GM12878 (cell line): ENCODE data around the gene FXYD7.

Experiments used
- BACH1 ChIP-seq: fragments of 450-650 bp; IDR thresholded peaks from 2 replicates; pipeline ENCODE4 v1.6.1; 2017; ENCODE audit warnings: mild to moderate bottlenecking, borderline replicate concordance
- BRCA1 ChIP-seq: IDR thresholded peaks from 2 replicates; pipeline ENCODE4 v1.6.1; 2011; ENCODE audit warnings: low read depth, low read length, improper control_type of control experiment
- CHD1 ChIP-seq: IDR thresholded peaks from 2 replicates; pipeline ENCODE4 v1.6.1; 2012; ENCODE audit warnings: low read depth, low read length, improper control_type of control experiment
- CHD2 ChIP-seq: IDR thresholded peaks from 2 replicates; pipeline ENCODE4 v1.6.1; 2011; ENCODE audit warnings: low read depth, low read length, improper control_type of control experiment, borderline replicate concordance
- NR2C2 ChIP-seq: IDR thresholded peaks from 2 replicates; pipeline ENCODE4 v1.6.1; 2011; ENCODE audit warnings: borderline replicate concordance, low read depth; ENCODE audit not compliant: control insufficient read depth, insufficient read length
- POLR2A ChIP-seq: IDR thresholded peaks from 2 replicates; pipeline ENCODE4 v1.6.1; 2011; ENCODE audit warnings: low read depth, mild to moderate bottlenecking, low read length
- ZBTB33 ChIP-seq: fragments of 450-650 bp; IDR thresholded peaks from 2 replicates; pipeline ENCODE4 v1.6.1; 2017; ENCODE audit warnings: mild to moderate bottlenecking
- ZNF217 ChIP-seq: fragments of 450-650 bp; IDR thresholded peaks from 2 replicates; pipeline ENCODE4 v1.6.1; 2017; ENCODE audit warnings: antibody characterized with exemption, mild to moderate bottlenecking
- ZNF274 ChIP-seq: IDR thresholded peaks from one replicate; pipeline ENCODE4 v1.8.0; 2011; ENCODE audit not compliant: insufficient read length, insufficient read depth
- TF ChIP-seq, protein P1 (sequence below), 3 experiments: IDR thresholded peaks in 2 of 3; conservative IDR thresholded peaks in 1 of 3; 2 replicates each; pipeline ENCODE4 v1.5.1; 2011; ENCODE audit warnings: low read depth in 3 of 3, low read length in 3 of 3, mild to moderate bottlenecking in 3 of 3, control low read depth in 2 of 3, moderate library complexity in 2 of 3, inconsistent platforms in 1 of 3, mixed read lengths in 1 of 3; ENCODE audit not compliant: control insufficient read depth in 2 of 3, insufficient read depth in 1 of 3; ENCODE audit errors: extremely low read depth in 1 of 3

DNA sequence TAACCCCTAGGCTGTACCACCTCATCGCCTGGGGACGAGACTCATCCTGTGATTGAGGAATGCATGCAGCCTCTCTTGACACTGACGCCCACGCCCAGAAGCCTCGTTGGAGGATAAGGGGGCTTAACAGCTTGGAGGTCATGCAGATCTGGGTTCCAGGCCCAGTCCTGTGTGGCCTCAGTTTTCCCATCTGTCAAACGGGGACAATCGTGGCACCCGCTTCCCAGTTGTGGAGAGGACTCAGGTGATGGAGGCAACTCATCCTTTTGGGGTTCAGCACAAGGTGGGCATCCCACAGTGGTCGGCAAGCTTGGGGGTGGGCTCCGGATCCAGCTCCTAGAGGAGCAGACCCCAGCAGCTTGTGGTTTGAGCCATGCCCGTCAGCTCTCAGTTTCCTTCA, 6.8 kb upstream of the FXYD7 start:
- TF ChIP-seq CHD1 (no peak), ZNF274 (no peak), BRCA1 (no peak), POLR2A (no peak), NR2C2 (no peak), ZBTB33 (no peak), ZNF217 (no peak), CHD2 (no peak), BACH1 (no peak)
- TF ChIP-seq, protein P1, sequence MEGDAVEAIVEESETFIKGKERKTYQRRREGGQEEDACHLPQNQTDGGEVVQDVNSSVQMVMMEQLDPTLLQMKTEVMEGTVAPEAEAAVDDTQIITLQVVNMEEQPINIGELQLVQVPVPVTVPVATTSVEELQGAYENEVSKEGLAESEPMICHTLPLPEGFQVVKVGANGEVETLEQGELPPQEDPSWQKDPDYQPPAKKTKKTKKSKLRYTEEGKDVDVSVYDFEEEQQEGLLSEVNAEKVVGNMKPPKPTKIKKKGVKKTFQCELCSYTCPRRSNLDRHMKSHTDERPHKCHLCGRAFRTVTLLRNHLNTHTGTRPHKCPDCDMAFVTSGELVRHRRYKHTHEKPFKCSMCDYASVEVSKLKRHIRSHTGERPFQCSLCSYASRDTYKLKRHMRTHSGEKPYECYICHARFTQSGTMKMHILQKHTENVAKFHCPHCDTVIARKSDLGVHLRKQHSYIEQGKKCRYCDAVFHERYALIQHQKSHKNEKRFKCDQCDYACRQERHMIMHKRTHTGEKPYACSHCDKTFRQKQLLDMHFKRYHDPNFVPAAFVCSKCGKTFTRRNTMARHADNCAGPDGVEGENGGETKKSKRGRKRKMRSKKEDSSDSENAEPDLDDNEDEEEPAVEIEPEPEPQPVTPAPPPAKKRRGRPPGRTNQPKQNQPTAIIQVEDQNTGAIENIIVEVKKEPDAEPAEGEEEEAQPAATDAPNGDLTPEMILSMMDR (IDR thresholded peaks at IDR 0.05 in 2 of 3, conservative IDR thresholded peaks at IDR 0.05 in 1 of 3; ENCODE audit: control insufficient read depth in 2 of 3, extremely low read depth in 1 of 3, insufficient read depth in 1 of 3, low read depth in 3 of 3, low read length in 3 of 3) = no peak
